Activated naive CD8-positive, alpha-beta T cell treated with anti-CD3 and anti-CD28 coated beads, Interleukin-2, amount 10 ng/mL, durations not matched to agents 7 days and 5 days (primary cell): ENCODE measurements around the gene USP17L24. TPM values are rescaled to one million over a fixed set of nuclear protein-coding genes. Genes with fewer than 3 reads are reported as not detected.
"Not testable (repeated sequence)": the region's sequence is repeated elsewhere in the genome, so short reads cannot be mapped to it uniquely, and the experiment has no call there.

Experiments
- ATAC-seq: fragments of 150-1000 bp; cut with Tn5 transposase; one replicate; pipeline ENCODE4 v1.10.0; 2021; ENCODE audit warnings: low read depth, moderate library complexity
- POLR2A ChIA-PET: fragments of 350-600 bp; sonication (Branson Sonifier 250); formaldehyde crosslinking; loops from one replicate; lab custom pipeline; 2021; ENCODE audit warnings: antibody characterized with exemption; lab: Charles Lee
- DNase-seq: peaks from one replicate; pipeline ENCODE4 v3.0.0; 2021
- H3K27ac Mint-ChIP-seq: one replicate; pipeline ENCODE4 v1.8.0; 2022; ENCODE audit warnings: mild to moderate bottlenecking, mixed read lengths
- H3K27me3 Mint-ChIP-seq: one replicate; pipeline ENCODE4 v1.8.0; 2022; ENCODE audit warnings: mild to moderate bottlenecking, moderate library complexity, mixed read lengths
- H3K36me3 Mint-ChIP-seq: one replicate; pipeline ENCODE4 v1.8.0; 2021; ENCODE audit warnings: mild to moderate bottlenecking, mixed read lengths
- H3K4me1 Mint-ChIP-seq: one replicate; pipeline ENCODE4 v1.8.0; 2021; ENCODE audit warnings: mixed read lengths
- H3K4me3 Mint-ChIP-seq: one replicate; pipeline ENCODE4 v1.8.0; 2022; ENCODE audit warnings: mild to moderate bottlenecking, moderate library complexity, mixed read lengths
- H3K9me3 Mint-ChIP-seq: one replicate; pipeline ENCODE4 v1.8.0; 2021; ENCODE audit warnings: mixed read lengths
- total RNA-seq, 2 experiments: library from RNA; stranded (reverse); gene quantifications; one replicate each; pipeline ENCODE4 v1.2.3, GENCODE V29; 2021

Gene USP17L24, protein sequence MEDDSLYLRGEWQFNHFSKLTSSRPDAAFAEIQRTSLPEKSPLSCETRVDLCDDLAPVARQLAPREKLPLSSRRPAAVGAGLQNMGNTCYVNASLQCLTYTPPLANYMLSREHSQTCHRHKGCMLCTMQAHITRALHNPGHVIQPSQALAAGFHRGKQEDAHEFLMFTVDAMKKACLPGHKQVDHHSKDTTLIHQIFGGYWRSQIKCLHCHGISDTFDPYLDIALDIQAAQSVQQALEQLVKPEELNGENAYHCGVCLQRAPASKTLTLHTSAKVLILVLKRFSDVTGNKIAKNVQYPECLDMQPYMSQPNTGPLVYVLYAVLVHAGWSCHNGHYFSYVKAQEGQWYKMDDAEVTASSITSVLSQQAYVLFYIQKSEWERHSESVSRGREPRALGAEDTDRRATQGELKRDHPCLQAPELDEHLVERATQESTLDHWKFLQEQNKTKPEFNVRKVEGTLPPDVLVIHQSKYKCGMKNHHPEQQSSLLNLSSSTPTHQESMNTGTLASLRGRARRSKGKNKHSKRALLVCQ
- total RNA-seq = not detected

DNA sequence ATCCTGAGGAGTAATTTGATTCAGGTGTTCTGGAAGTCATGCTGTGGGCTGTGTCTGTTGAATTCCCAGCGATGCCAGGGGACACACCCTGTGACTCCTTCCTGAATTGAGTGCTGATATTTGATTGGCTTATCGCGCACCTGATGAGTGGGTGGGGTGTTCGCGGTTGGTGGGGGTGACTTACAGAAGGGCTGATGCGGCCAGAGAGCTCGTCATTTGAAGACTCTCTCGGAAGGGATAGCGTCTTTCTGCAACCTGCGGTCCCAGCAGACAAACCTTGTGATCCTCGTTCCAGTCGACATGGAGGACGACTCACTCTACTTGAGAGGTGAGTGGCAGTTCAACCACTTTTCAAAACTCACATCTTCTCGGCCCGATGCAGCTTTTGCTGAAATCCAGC, at the start of gene USP17L24:
TSS of gene USP17L24 (plus strand) at position 301 of the 400 bp plus-strand sequence. CDS start at position 301, 0 bp downstream.
- H3K4me1 Mint-ChIP-seq, H3K9me3 Mint-ChIP-seq, H3K4me3 Mint-ChIP-seq, H3K36me3 Mint-ChIP-seq, H3K27ac Mint-ChIP-seq, ATAC-seq, H3K27me3 Mint-ChIP-seq, POLR2A ChIA-PET, DNase-seq: not testable (repeated sequence)

DNA sequence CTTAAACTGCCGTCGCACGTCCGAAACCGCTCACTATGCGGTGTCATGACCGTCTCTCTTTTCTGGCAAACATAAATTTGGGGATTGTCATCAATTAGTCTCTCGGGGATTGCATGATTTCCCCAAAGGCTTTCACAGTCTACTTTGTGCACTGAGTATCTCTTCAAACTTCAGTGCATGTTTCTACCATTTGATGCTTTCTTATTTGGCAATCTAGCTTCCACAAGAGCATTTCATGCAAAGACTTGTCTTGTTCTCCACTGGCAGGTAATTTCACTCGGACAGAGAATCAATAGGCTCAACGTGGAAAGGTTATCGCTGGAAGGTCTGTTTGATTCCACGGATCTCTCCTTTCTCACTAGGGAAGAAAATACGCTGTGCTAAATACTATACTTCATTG, 774 bp upstream of the USP17L24 start:
- H3K4me1 Mint-ChIP-seq, DNase-seq, POLR2A ChIA-PET, H3K4me3 Mint-ChIP-seq, H3K9me3 Mint-ChIP-seq, H3K27me3 Mint-ChIP-seq, H3K27ac Mint-ChIP-seq, ATAC-seq, H3K36me3 Mint-ChIP-seq: not testable (repeated sequence)

DNA sequence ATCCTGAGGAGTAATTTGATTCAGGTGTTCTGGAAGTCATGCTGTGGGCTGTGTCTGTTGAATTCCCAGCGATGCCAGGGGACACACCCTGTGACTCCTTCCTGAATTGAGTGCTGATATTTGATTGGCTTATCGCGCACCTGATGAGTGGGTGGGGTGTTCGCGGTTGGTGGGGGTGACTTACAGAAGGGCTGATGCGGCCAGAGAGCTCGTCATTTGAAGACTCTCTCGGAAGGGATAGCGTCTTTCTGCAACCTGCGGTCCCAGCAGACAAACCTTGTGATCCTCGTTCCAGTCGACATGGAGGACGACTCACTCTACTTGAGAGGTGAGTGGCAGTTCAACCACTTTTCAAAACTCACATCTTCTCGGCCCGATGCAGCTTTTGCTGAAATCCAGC, 4.6 kb downstream of the USP17L24 start, which contains the start of gene USP17L25:
TSS of gene USP17L25 (plus strand) at position 301 of the 400 bp plus-strand sequence. CDS start at position 301, 0 bp downstream.
- DNase-seq, POLR2A ChIA-PET, ATAC-seq, H3K36me3 Mint-ChIP-seq, H3K4me1 Mint-ChIP-seq, H3K27ac Mint-ChIP-seq, H3K4me3 Mint-ChIP-seq, H3K9me3 Mint-ChIP-seq, H3K27me3 Mint-ChIP-seq: not testable (repeated sequence)

DNA sequence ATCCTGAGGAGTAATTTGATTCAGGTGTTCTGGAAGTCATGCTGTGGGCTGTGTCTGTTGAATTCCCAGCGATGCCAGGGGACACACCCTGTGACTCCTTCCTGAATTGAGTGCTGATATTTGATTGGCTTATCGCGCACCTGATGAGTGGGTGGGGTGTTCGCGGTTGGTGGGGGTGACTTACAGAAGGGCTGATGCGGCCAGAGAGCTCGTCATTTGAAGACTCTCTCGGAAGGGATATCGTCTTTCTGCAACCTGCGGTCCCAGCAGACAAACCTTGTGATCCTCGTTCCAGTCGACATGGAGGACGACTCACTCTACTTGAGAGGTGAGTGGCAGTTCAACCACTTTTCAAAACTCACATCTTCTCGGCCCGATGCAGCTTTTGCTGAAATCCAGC, 9.4 kb downstream of the USP17L24 start, which contains the start of gene USP17L26:
TSS of gene USP17L26 (plus strand) at position 301 of the 400 bp plus-strand sequence. CDS start at position 301, 0 bp downstream.
- H3K27ac Mint-ChIP-seq, POLR2A ChIA-PET, ATAC-seq, H3K4me1 Mint-ChIP-seq, DNase-seq, H3K27me3 Mint-ChIP-seq, H3K36me3 Mint-ChIP-seq, H3K4me3 Mint-ChIP-seq, H3K9me3 Mint-ChIP-seq: not testable (repeated sequence)

DNA sequence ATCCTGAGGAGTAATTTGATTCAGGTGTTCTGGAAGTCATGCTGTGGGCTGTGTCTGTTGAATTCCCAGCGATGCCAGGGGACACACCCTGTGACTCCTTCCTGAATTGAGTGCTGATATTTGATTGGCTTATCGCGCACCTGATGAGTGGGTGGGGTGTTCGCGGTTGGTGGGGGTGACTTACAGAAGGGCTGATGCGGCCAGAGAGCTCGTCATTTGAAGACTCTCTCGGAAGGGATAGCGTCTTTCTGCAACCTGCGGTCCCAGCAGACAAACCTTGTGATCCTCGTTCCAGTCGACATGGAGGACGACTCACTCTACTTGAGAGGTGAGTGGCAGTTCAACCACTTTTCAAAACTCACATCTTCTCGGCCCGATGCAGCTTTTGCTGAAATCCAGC, 14.1 kb downstream of the USP17L24 start, which contains the start of gene USP17L5:
TSS of gene USP17L5 (plus strand) at position 301 of the 400 bp plus-strand sequence. CDS start at position 301, 0 bp downstream.
- H3K4me1 Mint-ChIP-seq, H3K27me3 Mint-ChIP-seq, ATAC-seq, DNase-seq, H3K9me3 Mint-ChIP-seq, POLR2A ChIA-PET, H3K4me3 Mint-ChIP-seq, H3K27ac Mint-ChIP-seq, H3K36me3 Mint-ChIP-seq: not testable (repeated sequence)

DNA sequence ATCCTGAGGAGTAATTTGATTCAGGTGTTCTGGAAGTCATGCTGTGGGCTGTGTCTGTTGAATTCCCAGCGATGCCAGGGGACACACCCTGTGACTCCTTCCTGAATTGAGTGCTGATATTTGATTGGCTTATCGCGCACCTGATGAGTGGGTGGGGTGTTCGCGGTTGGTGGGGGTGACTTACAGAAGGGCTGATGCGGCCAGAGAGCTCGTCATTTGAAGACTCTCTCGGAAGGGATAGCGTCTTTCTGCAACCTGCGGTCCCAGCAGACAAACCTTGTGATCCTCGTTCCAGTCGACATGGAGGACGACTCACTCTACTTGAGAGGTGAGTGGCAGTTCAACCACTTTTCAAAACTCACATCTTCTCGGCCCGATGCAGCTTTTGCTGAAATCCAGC, 18.9 kb downstream of the USP17L24 start, which contains the start of gene USP17L27:
TSS of gene USP17L27 (plus strand) at position 301 of the 400 bp plus-strand sequence. CDS start at position 301, 0 bp downstream.
- H3K36me3 Mint-ChIP-seq, DNase-seq, ATAC-seq, POLR2A ChIA-PET, H3K9me3 Mint-ChIP-seq, H3K27ac Mint-ChIP-seq, H3K27me3 Mint-ChIP-seq, H3K4me3 Mint-ChIP-seq, H3K4me1 Mint-ChIP-seq: not testable (repeated sequence)

DNA sequence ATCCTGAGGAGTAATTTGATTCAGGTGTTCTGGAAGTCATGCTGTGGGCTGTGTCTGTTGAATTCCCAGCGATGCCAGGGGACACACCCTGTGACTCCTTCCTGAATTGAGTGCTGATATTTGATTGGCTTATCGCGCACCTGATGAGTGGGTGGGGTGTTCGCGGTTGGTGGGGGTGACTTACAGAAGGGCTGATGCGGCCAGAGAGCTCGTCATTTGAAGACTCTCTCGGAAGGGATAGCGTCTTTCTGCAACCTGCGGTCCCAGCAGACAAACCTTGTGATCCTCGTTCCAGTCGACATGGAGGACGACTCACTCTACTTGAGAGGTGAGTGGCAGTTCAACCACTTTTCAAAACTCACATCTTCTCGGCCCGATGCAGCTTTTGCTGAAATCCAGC, 23.6 kb downstream of the USP17L24 start, which contains the start of gene USP17L28:
TSS of gene USP17L28 (plus strand) at position 301 of the 400 bp plus-strand sequence. CDS start at position 301, 0 bp downstream.
- H3K27me3 Mint-ChIP-seq, H3K36me3 Mint-ChIP-seq, H3K9me3 Mint-ChIP-seq, H3K4me3 Mint-ChIP-seq, H3K4me1 Mint-ChIP-seq, POLR2A ChIA-PET, H3K27ac Mint-ChIP-seq, ATAC-seq, DNase-seq: not testable (repeated sequence)

DNA sequence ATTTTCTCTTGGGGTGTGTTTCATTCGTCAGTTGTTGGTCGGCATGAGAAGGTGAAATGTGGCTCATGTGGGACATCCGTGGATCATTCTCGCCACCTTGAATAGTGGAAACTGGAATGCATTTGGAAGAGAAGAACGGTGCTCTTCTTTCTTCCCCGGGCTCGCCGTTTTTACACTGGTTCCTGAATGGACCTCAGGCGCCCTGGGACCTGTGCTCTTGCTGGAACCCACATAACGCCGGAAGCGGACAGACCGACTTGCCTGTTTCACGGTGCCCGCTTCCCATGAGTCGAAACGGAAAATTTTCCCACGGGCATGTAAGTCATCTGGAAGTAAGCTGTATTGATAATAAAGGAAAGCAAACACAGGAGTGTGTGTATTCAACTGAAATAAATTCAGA, 25.9 kb downstream of the USP17L24 start:
- H3K27me3 Mint-ChIP-seq, H3K36me3 Mint-ChIP-seq, H3K9me3 Mint-ChIP-seq, DNase-seq, ATAC-seq, H3K4me1 Mint-ChIP-seq, H3K4me3 Mint-ChIP-seq, POLR2A ChIA-PET, H3K27ac Mint-ChIP-seq: not testable (repeated sequence)

DNA sequence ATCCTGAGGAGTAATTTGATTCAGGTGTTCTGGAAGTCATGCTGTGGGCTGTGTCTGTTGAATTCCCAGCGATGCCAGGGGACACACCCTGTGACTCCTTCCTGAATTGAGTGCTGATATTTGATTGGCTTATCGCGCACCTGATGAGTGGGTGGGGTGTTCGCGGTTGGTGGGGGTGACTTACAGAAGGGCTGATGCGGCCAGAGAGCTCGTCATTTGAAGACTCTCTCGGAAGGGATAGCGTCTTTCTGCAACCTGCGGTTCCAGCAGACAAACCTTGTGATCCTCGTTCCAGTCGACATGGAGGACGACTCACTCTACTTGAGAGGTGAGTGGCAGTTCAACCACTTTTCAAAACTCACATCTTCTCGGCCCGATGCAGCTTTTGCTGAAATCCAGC, 28.4 kb downstream of the USP17L24 start, which contains the start of gene USP17L29:
TSS of gene USP17L29 (plus strand) at position 301 of the 400 bp plus-strand sequence. CDS start at position 301, 0 bp downstream.
- H3K9me3 Mint-ChIP-seq, H3K4me3 Mint-ChIP-seq, H3K27ac Mint-ChIP-seq, H3K36me3 Mint-ChIP-seq, ATAC-seq, H3K27me3 Mint-ChIP-seq, DNase-seq, POLR2A ChIA-PET, H3K4me1 Mint-ChIP-seq: not testable (repeated sequence)

DNA sequence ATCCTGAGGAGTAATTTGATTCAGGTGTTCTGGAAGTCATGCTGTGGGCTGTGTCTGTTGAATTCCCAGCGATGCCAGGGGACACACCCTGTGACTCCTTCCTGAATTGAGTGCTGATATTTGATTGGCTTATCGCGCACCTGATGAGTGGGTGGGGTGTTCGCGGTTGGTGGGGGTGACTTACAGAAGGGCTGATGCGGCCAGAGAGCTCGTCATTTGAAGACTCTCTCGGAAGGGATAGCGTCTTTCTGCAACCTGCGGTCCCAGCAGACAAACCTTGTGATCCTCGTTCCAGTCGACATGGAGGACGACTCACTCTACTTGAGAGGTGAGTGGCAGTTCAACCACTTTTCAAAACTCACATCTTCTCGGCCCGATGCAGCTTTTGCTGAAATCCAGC, 37.9 kb downstream of the USP17L24 start, which contains the start of gene USP17L30:
TSS of gene USP17L30 (plus strand) at position 301 of the 400 bp plus-strand sequence. CDS start at position 301, 0 bp downstream.
- H3K36me3 Mint-ChIP-seq, H3K9me3 Mint-ChIP-seq, H3K4me3 Mint-ChIP-seq, ATAC-seq, H3K27ac Mint-ChIP-seq, DNase-seq, H3K4me1 Mint-ChIP-seq, H3K27me3 Mint-ChIP-seq, POLR2A ChIA-PET: not testable (repeated sequence)

Other genes with a start within 250 kb of the USP17L24 start
- not detected for gene FAM90A26, start 154.8 kb upstream of the USP17L24 start, total RNA-seq
- gene USP17L10, start 114.5 kb upstream of the USP17L24 start, total RNA-seq = not detected
- gene USP17L11, start 109.8 kb upstream of the USP17L24 start, total RNA-seq = not detected
- not detected for gene USP17L12, start 105.0 kb upstream of the USP17L24 start, total RNA-seq
- gene USP17L13, start 100.3 kb upstream of the USP17L24 start, total RNA-seq = not detected
- not detected for gene USP17L15, start 90.8 kb upstream of the USP17L24 start, total RNA-seq
- not detected for gene USP17L17, start 81.3 kb upstream of the USP17L24 start, total RNA-seq
- gene USP17L18, start 76.5 kb upstream of the USP17L24 start, total RNA-seq = not detected
- gene USP17L19, start 71.8 kb upstream of the USP17L24 start, total RNA-seq = not detected
- not detected for gene USP17L20, start 67.0 kb upstream of the USP17L24 start, total RNA-seq
- not detected for gene USP17L21, start 62.3 kb upstream of the USP17L24 start, total RNA-seq
- not detected for gene USP17L22, start 57.5 kb upstream of the USP17L24 start, total RNA-seq
- gene USP17L25, start 4.7 kb downstream of the USP17L24 start, total RNA-seq = not detected
- gene USP17L26, start 9.5 kb downstream of the USP17L24 start, total RNA-seq = not detected
- not detected for gene USP17L5, start 14.2 kb downstream of the USP17L24 start, total RNA-seq
- gene USP17L27, start 19.0 kb downstream of the USP17L24 start, total RNA-seq = not detected
- gene USP17L28, start 23.7 kb downstream of the USP17L24 start, total RNA-seq = not detected
- gene USP17L29, start 28.5 kb downstream of the USP17L24 start, total RNA-seq = not detected
- gene USP17L30, start 38.0 kb downstream of the USP17L24 start, total RNA-seq = not detected
- gene DEFB131A, start 119.2 kb downstream of the USP17L24 start, total RNA-seq = not detected